SH-SY5Y (cell line): ENCODE results near the gene ARHGAP9.

Source experiments
- GATA2 ChIP-seq: IDR thresholded peaks from 2 replicates; pipeline ENCODE4 v1.6.1; 2011; ENCODE audit warnings: mild to moderate bottlenecking, low read depth, low read length
- GATA3 ChIP-seq: IDR thresholded peaks from 2 replicates; pipeline ENCODE4 v1.6.1; 2011; ENCODE audit warnings: low read depth, mild to moderate bottlenecking, low read length, moderate library complexity

Gene ARHGAP9

GRCh38 chr12:57481671-57482070 lies 2.0 kb upstream of the ARHGAP9 start:
- 0 out of 2 replicates have a peak, but pooled peaks have one; percentile 6 for TF ChIP-seq GATA2
- no peak for TF ChIP-seq GATA3

- TF ChIP-seq GATA2 (no peak), GATA3 (no peak)
Observed at GRCh38 chr12:57479043-57479375, 657 bp downstream of the ARHGAP9 start.

- TF ChIP-seq GATA3 = no peak
- no peak for TF ChIP-seq GATA2
Observed at GRCh38 chr12:57477710-57478681, 1.7 kb downstream of the ARHGAP9 start.

- TF ChIP-seq GATA2 = no peak
- no peak for TF ChIP-seq GATA3
Observed at GRCh38 chr12:57476993-57477709, 2.5 kb downstream of the ARHGAP9 start.

- TF ChIP-seq GATA2 = no peak
- TF ChIP-seq GATA3 = no peak
Observed at GRCh38 chr12:57476162-57476992, 3.3 kb downstream of the ARHGAP9 start.

GRCh38 chr12:57475271-57476161 lies 4.2 kb downstream of the ARHGAP9 start:
- TF ChIP-seq GATA3 = no peak
- no peak for TF ChIP-seq GATA2

GRCh38 chr12:57474862-57475261 lies 4.8 kb downstream of the ARHGAP9 start:
- no peak for TF ChIP-seq GATA2
- no peak for TF ChIP-seq GATA3

- no peak for TF ChIP-seq GATA3
- TF ChIP-seq GATA2 = no peak
Observed at GRCh38 chr12:57474430-57474829, 5.2 kb downstream of the ARHGAP9 start.

- TF ChIP-seq GATA3 (no peak), GATA2 (no peak)
Observed at GRCh38 chr12:57473886-57474285, 5.8 kb downstream of the ARHGAP9 start.

- no peak for TF ChIP-seq GATA2
- TF ChIP-seq GATA3 = no peak
Observed at GRCh38 chr12:57473392-57473791, 6.3 kb downstream of the ARHGAP9 start.

GRCh38 chr12:57472391-57472790 lies 7.3 kb downstream of the ARHGAP9 start:
- no peak for TF ChIP-seq GATA2
- TF ChIP-seq GATA3 = no peak

- no peak for TF ChIP-seq GATA2
- no peak for TF ChIP-seq GATA3
Observed at GRCh38 chr12:57471661-57472060, 8.0 kb downstream of the ARHGAP9 start.
